IMR-90 (cell line): ENCODE results near the gene ANKRD27. TPM values are rescaled to one million over a fixed set of nuclear protein-coding genes. Genes with fewer than 3 reads are reported as not detected.

Experiments used
- ATAC-seq: fragments of 200-7000 bp; cut with Tn5 transposase; 2 replicates; pipeline ENCODE4 v1.9.1; 2020; ENCODE audit warnings: low read depth, mild to moderate bottlenecking, moderate library complexity
- BruUV-seq: library from RNA; stranded (reverse); fragments of 400-500 nt; replicated peaks from 2 replicates; lab custom pipeline; 2021; lab: Mats Ljungman, UMichigan
- CTCF ChIA-PET: fragments of 300-600 bp; formaldehyde crosslinking; extraction: SDS; loops from one replicate; lab custom pipeline; 2021; ENCODE audit warnings: antibody characterized with exemption; lab: Yijun Ruan, JAX
- POLR2A ChIA-PET: fragments of 300-600 bp; sonication (Branson Sonifier 250); formaldehyde crosslinking; loops from one replicate; lab custom pipeline; 2022; ENCODE audit warnings: antibody characterized with exemption; ENCODE audit not compliant: unreplicated experiment; lab: Charles Lee
- DNase-seq: peaks from one replicate; pipeline ENCODE4 v3.0.0; 2013
- H2AFZ ChIP-seq: replicated peaks from 2 replicates; pipeline ENCODE3; 2013; ENCODE audit warnings: low read length, mild to moderate bottlenecking; ENCODE audit not compliant: poor library complexity
- H2AK5ac ChIP-seq: 2 replicates; pipeline ENCODE4 v1.6.1; 2013; ENCODE audit warnings: low read depth, low read length, inconsistent platforms
- H2AK9ac ChIP-seq: replicated peaks from 2 replicates; pipeline ENCODE3; 2013; ENCODE audit warnings: mild to moderate bottlenecking, low read depth, low read length, moderate library complexity; ENCODE audit not compliant: poor library complexity
- H2BK120ac ChIP-seq: 2 replicates; pipeline ENCODE4 v1.6.1; 2013; ENCODE audit warnings: low read depth, low read length, inconsistent platforms
- H2BK15ac ChIP-seq: 3 replicates; pipeline ENCODE4 v1.6.1; 2013; ENCODE audit warnings: low read depth, low read length, inconsistent platforms
- H2BK20ac ChIP-seq: 2 replicates; pipeline ENCODE4 v1.6.1; 2013; ENCODE audit warnings: low read depth, mild to moderate bottlenecking, inconsistent platforms, low read length, moderate library complexity
- H2BK5ac ChIP-seq: 2 replicates; pipeline ENCODE4 v1.6.1; 2013; ENCODE audit warnings: mild to moderate bottlenecking, low read depth, low read length, inconsistent platforms; ENCODE audit not compliant: poor library complexity, severe bottlenecking
- H3K14ac ChIP-seq: replicated peaks from 2 replicates; pipeline ENCODE4 v1.6.1; 2013; ENCODE audit warnings: low read depth, low read length, inconsistent platforms
- H3K18ac ChIP-seq: 2 replicates; pipeline ENCODE4 v1.6.1; 2013; ENCODE audit warnings: low read depth, low read length, control low read depth
- H3K23ac ChIP-seq: 2 replicates; pipeline ENCODE4 v1.6.1; 2013; ENCODE audit warnings: low read depth, low read length, inconsistent platforms
- H3K27ac ChIP-seq: 2 replicates; pipeline ENCODE4 v1.5.1; 2013; ENCODE audit warnings: mild to moderate bottlenecking, control low read depth, low read length; ENCODE audit not compliant: insufficient read depth
- H3K27me3 ChIP-seq: 2 replicates; pipeline ENCODE4 v1.6.1; 2013; ENCODE audit warnings: low read length; ENCODE audit not compliant: control insufficient read depth, insufficient read depth
- H3K36me3 ChIP-seq: 2 replicates; pipeline ENCODE4 v1.6.1; 2013; ENCODE audit warnings: low read length, mixed read lengths; ENCODE audit not compliant: control insufficient read depth, insufficient read depth
- H3K4ac ChIP-seq: 2 replicates; pipeline ENCODE4 v1.6.1; 2013; ENCODE audit warnings: low read depth, low read length, inconsistent platforms
- H3K4me1 ChIP-seq: 2 replicates; pipeline ENCODE4 v1.6.1; 2013; ENCODE audit warnings: low read length, mixed read lengths; ENCODE audit not compliant: control insufficient read depth, insufficient read depth
- H3K4me2 ChIP-seq: 2 replicates; pipeline ENCODE4 v1.6.1; 2013; ENCODE audit warnings: low read depth, mild to moderate bottlenecking, control low read depth, low read length, moderate library complexity
- H3K4me3 ChIP-seq: 2 replicates; pipeline ENCODE4 v1.5.1; 2013; ENCODE audit warnings: low read depth, mild to moderate bottlenecking, control low read depth, low read length, moderate library complexity; ENCODE audit not compliant: insufficient read depth
- H3K56ac ChIP-seq: 2 replicates; pipeline ENCODE4 v1.6.1; 2013; ENCODE audit warnings: low read length, inconsistent platforms; ENCODE audit not compliant: insufficient read depth; ENCODE audit errors: extremely low read depth
- H3K79me1 ChIP-seq, 2 experiments: 2 replicates each; pipeline ENCODE4 v1.6.1; 2013; ENCODE audit warnings: low read length in 2 of 2, inconsistent platforms in 1 of 2, low read depth in 1 of 2
- H3K9ac ChIP-seq: 2 replicates; pipeline ENCODE4 v1.6.1; 2013; ENCODE audit warnings: low read depth, low read length, control low read depth
- H3K9me1 ChIP-seq: 2 replicates; pipeline ENCODE4 v1.6.1; 2013; ENCODE audit warnings: low read length, inconsistent platforms; ENCODE audit not compliant: insufficient read depth
- H3K9me3 ChIP-seq: 2 replicates; pipeline ENCODE4 v1.6.1; 2013; ENCODE audit warnings: low read length; ENCODE audit not compliant: control insufficient read depth, insufficient read depth
- H4K20me1 ChIP-seq: 2 replicates; pipeline ENCODE4 v1.6.1; 2013; ENCODE audit warnings: low read length, inconsistent platforms; ENCODE audit not compliant: insufficient read depth
- H4K5ac ChIP-seq: 2 replicates; pipeline ENCODE4 v1.6.1; 2013; ENCODE audit warnings: mild to moderate bottlenecking, low read depth, low read length, control low read depth
- H4K8ac ChIP-seq, 2 experiments: 2 replicates each; pipeline ENCODE4 v1.6.1; 2013; ENCODE audit warnings: low read depth in 2 of 2, low read length in 2 of 2, control low read depth in 1 of 2, inconsistent platforms in 1 of 2
- H4K91ac ChIP-seq: 2 replicates; pipeline ENCODE4 v1.6.1; 2013; ENCODE audit warnings: low read depth, low read length, inconsistent platforms; ENCODE audit not compliant: insufficient read depth
- BHLHE40 ChIP-seq: fragments of 150-350 bp; IDR thresholded peaks from 2 replicates; pipeline ENCODE4 v1.6.1; 2016; ENCODE audit warnings: mild to moderate bottlenecking, low read depth, low read length
- CEBPB ChIP-seq: IDR thresholded peaks from 2 replicates; pipeline ENCODE4 v1.6.1; 2012; ENCODE audit warnings: low read depth, low read length, improper control_type of control experiment
- CHD1 ChIP-seq: IDR thresholded peaks from 2 replicates; pipeline ENCODE4 v1.6.1; 2012; ENCODE audit warnings: low read depth, low read length, improper control_type of control experiment
- ELK1 ChIP-seq: fragments of 150-350 bp; IDR thresholded peaks from 2 replicates; pipeline ENCODE4 v1.6.1; 2016; ENCODE audit warnings: low read depth, mild to moderate bottlenecking, low read length, moderate library complexity, borderline replicate concordance
- FOS ChIP-seq: fragments of 150-350 bp; IDR thresholded peaks from 2 replicates; pipeline ENCODE4 v1.6.1; 2016; ENCODE audit warnings: low read depth, low read length
- MAFK ChIP-seq: IDR thresholded peaks from 2 replicates; pipeline ENCODE4 v1.6.1; 2012; ENCODE audit warnings: low read depth, low read length, improper control_type of control experiment
- MAZ ChIP-seq: IDR thresholded peaks from 2 replicates; pipeline ENCODE4 v1.6.1; 2012; ENCODE audit warnings: low read depth, mild to moderate bottlenecking, low read length, improper control_type of control experiment, moderate library complexity, borderline replicate concordance
- MXI1 ChIP-seq: IDR thresholded peaks from 2 replicates; pipeline ENCODE4 v1.6.1; 2012; ENCODE audit warnings: low read depth, mild to moderate bottlenecking, low read length, moderate library complexity, borderline replicate concordance
- NFE2L2 ChIP-seq: fragments of 150-350 bp; IDR thresholded peaks from 2 replicates; pipeline ENCODE4 v1.6.1; 2016; ENCODE audit warnings: low read depth, mild to moderate bottlenecking, low read length
- POLR2A ChIP-seq: IDR thresholded peaks from 2 replicates; pipeline ENCODE4 v1.6.1; 2012; ENCODE audit warnings: mild to moderate bottlenecking, low read depth, low read length
- RAD21 ChIP-seq: IDR thresholded peaks from 2 replicates; pipeline ENCODE4 v1.6.1; 2012; ENCODE audit warnings: low read length, improper control_type of control experiment
- RCOR1 ChIP-seq: IDR thresholded peaks from 2 replicates; pipeline ENCODE4 v1.6.1; 2012; ENCODE audit warnings: mild to moderate bottlenecking, low read length, improper control_type of control experiment; ENCODE audit not compliant: insufficient replicate concordance
- RFX5 ChIP-seq: IDR thresholded peaks from 2 replicates; pipeline ENCODE4 v1.8.0; 2012; ENCODE audit warnings: low read depth, mild to moderate bottlenecking, low read length, moderate library complexity
- SMC3 ChIP-seq: fragments of 150-350 bp; IDR thresholded peaks from 2 replicates; pipeline ENCODE4 v1.6.1; 2016; ENCODE audit warnings: low read depth, mild to moderate bottlenecking, antibody characterized with exemption, low read length, moderate library complexity
- WGBS, 2 experiments: methylation state at CpG; one replicate each; pipeline versions ENCODE4 v1.1.5 to v1.1.7; 2013; ENCODE audit warnings: missing lambda C conversion rate in 2 of 2; ENCODE audit not compliant: insufficient read length in 1 of 2; ENCODE audit errors: extremely low coverage in 2 of 2; 5-methylcytosine and 5-hydroxymethylcytosine counted together
- dilution Hi-C: fragments of 300-500 bp; cut with HindIII; formaldehyde crosslinking; loops from one replicate; pipeline ENCODE4 v1.14.3; 2018; ENCODE audit warnings: low sequenced_read_pairs; ENCODE audit not compliant: unreplicated experiment
- in situ Hi-C: fragments of 300-500 bp; cut with MboI; formaldehyde crosslinking; loops from 3 replicates; pipeline ENCODE4 v1.14.3; 2019; ENCODE audit warnings: low sequenced_read_pairs, inconsistent platforms, mixed read lengths
- intact Hi-C: fragments of 100-400 bp; cut with micrococcal nuclease; formaldehyde crosslinking; loops from 2 replicates; pipeline ENCODE4 v1.10.0; 2022
- polyA plus RNA-seq, 3 experiments: library from polyadenylated mRNA; depleted of rRNA; stranded (reverse); fragments of >200 nt; gene quantifications; 2 replicates each; pipeline ENCODE4 v1.2.3, GENCODE V29; 2012; ENCODE audit warnings: low replicate concordance in 1 of 3
- total RNA-seq: library from RNA; depleted of rRNA; stranded (reverse); fragments of >200 nt; gene quantifications from 2 replicates; pipeline ENCODE4 v1.2.3, GENCODE V29; 2012
- TF ChIP-seq, protein P1 (sequence below): fragments of 150-350 bp; IDR thresholded peaks from 2 replicates; pipeline ENCODE4 v1.6.1; 2017; ENCODE audit warnings: mild to moderate bottlenecking, antibody characterized with exemption, low read length, low read depth

Gene ANKRD27
- total and polyA plus RNA-seq, 2 of the 4 experiments (the other 2 are of a cell fraction): 16.7 to 35.0 TPM

DNA sequence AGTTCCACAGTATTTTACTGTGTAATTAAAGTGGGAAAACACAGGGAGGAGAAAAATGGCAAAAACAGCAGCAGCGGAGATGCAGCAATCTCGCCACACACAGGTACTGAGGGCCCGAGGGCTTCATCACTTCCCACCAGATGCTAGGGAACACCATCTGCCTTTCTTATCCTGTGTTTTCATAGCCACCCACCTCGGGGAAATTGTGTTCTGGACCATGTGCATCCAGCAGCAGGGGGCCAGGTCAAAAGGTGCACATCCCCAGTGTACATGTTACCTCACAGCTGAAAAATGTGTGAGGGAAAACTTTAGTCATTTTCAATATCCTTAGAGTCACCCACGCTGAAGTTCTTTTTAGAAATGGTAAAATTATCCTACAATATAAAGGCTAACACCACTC is 63.8 kb downstream of the ANKRD27 start:
- H2BK15ac ChIP-seq: no peak overlapping the region
- H3K4me1 ChIP-seq: no peaks in the 10 kb centered on the region
- H2BK120ac ChIP-seq: no peak overlapping the region
- ATAC-seq (no peak), DNase-seq (no peak)
- H3K56ac ChIP-seq: no peak overlapping the region
- no peak overlapping the region for H3K27ac ChIP-seq
- no peak overlapping the region for H2BK20ac ChIP-seq
- H3K4me3 ChIP-seq: no peak overlapping the region
- in situ Hi-C loops (no loop called here), intact Hi-C loops (no loop called here), dilution Hi-C loops (no loop called here)
- H3K14ac ChIP-seq: no peak overlapping the region
- H3K27me3 ChIP-seq: no peaks in the 10 kb centered on the region
- no CpG with 5 or more reads among the region's 5 CpGs for WGBS, 2 experiments
- no peak overlapping the region for H2AK5ac ChIP-seq
- H3K9me1 ChIP-seq: no peaks in the 10 kb centered on the region
- H3K79me1 ChIP-seq: peaks cover 0 to 2% of the 10 kb centered on the region in 2 experiments; a peak in 1 of 4 replicates
- H4K20me1 ChIP-seq: no peaks in the 10 kb centered on the region
- H3K9ac ChIP-seq: no peak overlapping the region
- H4K8ac ChIP-seq: no peak overlapping the region
- TF ChIP-seq MXI1 (no peak), MAZ (no peak), SMC3 (no peak), MAFK (no peak), NFE2L2 (no peak), RAD21 (no peak), POLR2A (no peak), RCOR1 (no peak), FOS (no peak), CEBPB (no peak), BHLHE40 (no peak), CHD1 (no peak), RFX5 (no peak), ELK1 (no peak)
- TF ChIP-seq, protein P1, sequence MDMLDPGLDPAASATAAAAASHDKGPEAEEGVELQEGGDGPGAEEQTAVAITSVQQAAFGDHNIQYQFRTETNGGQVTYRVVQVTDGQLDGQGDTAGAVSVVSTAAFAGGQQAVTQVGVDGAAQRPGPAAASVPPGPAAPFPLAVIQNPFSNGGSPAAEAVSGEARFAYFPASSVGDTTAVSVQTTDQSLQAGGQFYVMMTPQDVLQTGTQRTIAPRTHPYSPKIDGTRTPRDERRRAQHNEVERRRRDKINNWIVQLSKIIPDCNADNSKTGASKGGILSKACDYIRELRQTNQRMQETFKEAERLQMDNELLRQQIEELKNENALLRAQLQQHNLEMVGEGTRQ: no peak
- POLR2A ChIA-PET: no interaction called here
- H2AFZ ChIP-seq: no peak overlapping the region
- H2AK9ac ChIP-seq: no peak overlapping the region
- CTCF ChIA-PET: no interaction called here
- no TSS peak for BruUV-seq
- no peak overlapping the region for H4K5ac ChIP-seq
- H4K91ac ChIP-seq: no peak overlapping the region
- no peak overlapping the region for H3K4me2 ChIP-seq
- H3K9me3 ChIP-seq: no peaks in the 10 kb centered on the region
- H3K4ac ChIP-seq: no peak overlapping the region
- H3K18ac ChIP-seq: no peak overlapping the region
- H2BK5ac ChIP-seq: no peak overlapping the region
- no peak overlapping the region for H3K23ac ChIP-seq
- peaks cover 48% of the 10 kb centered on the region for H3K36me3 ChIP-seq
